ENCODE measurements around the gene GSTP1.

DNA sequence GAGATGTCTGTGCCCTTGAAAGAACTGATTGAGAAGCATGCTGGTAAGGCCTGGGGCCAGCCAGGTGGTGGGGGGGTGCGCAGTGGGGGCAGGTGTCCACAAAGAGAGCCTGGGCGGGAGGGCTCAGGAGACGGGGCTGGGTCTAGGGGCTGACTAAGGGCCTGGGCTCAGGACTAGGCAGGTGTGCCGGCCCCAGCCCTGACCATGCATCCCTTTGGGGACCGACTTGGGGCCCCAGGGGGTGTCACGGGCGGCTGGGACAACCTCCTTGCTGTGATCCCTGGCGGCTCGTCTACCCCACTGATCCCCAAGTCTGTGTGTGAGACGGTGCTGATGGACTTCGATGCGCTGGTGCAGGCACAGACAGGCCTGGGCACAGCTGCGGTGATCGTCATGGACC is 27.6 kb downstream of the GSTP1 start:
- TF ChIP-seq, protein P1, sequence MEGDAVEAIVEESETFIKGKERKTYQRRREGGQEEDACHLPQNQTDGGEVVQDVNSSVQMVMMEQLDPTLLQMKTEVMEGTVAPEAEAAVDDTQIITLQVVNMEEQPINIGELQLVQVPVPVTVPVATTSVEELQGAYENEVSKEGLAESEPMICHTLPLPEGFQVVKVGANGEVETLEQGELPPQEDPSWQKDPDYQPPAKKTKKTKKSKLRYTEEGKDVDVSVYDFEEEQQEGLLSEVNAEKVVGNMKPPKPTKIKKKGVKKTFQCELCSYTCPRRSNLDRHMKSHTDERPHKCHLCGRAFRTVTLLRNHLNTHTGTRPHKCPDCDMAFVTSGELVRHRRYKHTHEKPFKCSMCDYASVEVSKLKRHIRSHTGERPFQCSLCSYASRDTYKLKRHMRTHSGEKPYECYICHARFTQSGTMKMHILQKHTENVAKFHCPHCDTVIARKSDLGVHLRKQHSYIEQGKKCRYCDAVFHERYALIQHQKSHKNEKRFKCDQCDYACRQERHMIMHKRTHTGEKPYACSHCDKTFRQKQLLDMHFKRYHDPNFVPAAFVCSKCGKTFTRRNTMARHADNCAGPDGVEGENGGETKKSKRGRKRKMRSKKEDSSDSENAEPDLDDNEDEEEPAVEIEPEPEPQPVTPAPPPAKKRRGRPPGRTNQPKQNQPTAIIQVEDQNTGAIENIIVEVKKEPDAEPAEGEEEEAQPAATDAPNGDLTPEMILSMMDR (conservative IDR thresholded peaks at IDR 0.05) = no peak
- TF ChIP-seq ZFX (IDR thresholded peaks at IDR 0.05) = no peak

Data from C4-2B (cell line).